ENCODE data around the gene AGAP1.

AGAP1 gene

GRCh38 chr2:235669983-235670962 is 176.4 kb downstream of the AGAP1 start:
- DNase-seq = no peak

GRCh38 chr2:235670974-235671787 is 177.3 kb downstream of the AGAP1 start:
- no peak for DNase-seq

- DNase-seq = no peak
Observed at GRCh38 chr2:235672720-235673119, 178.9 kb downstream of the AGAP1 start.

GRCh38 chr2:235674146-235674545 is 180.3 kb downstream of the AGAP1 start:
- no peak for DNase-seq

GRCh38 chr2:235674812-235675211 is 181.0 kb downstream of the AGAP1 start:
- DNase-seq = no peak

- no peak for DNase-seq
Observed at GRCh38 chr2:235675678-235676535, 182.1 kb downstream of the AGAP1 start.

- DNase-seq = no peak
Observed at GRCh38 chr2:235676536-235676799, 182.6 kb downstream of the AGAP1 start.

- DNase-seq = no peak
Observed at GRCh38 chr2:235677276-235677788, 183.5 kb downstream of the AGAP1 start.

GRCh38 chr2:235677937-235678336 is 184.1 kb downstream of the AGAP1 start:
- DNase-seq = no peak

GRCh38 chr2:235678712-235679111 is 184.9 kb downstream of the AGAP1 start:
- no peak for DNase-seq

- no peak for DNase-seq
Observed at GRCh38 chr2:235679471-235679870, 185.6 kb downstream of the AGAP1 start.

GRCh38 chr2:235685024-235685721 is 191.3 kb downstream of the AGAP1 start:
- DNase-seq = no peak

- no peak for DNase-seq
Observed at GRCh38 chr2:235688511-235689426, 194.9 kb downstream of the AGAP1 start.

- no peak for DNase-seq
Observed at GRCh38 chr2:235689427-235689853, 195.6 kb downstream of the AGAP1 start.

GRCh38 chr2:235690082-235690808 is 196.4 kb downstream of the AGAP1 start:
- DNase-seq = no peak

- DNase-seq = no peak
Observed at GRCh38 chr2:235690809-235691450, 197.1 kb downstream of the AGAP1 start.

- no peak for DNase-seq
Observed at GRCh38 chr2:235692076-235692475, 198.2 kb downstream of the AGAP1 start.

GRCh38 chr2:235692671-235693171 is 198.9 kb downstream of the AGAP1 start:
- no peak for DNase-seq

GRCh38 chr2:235693279-235693678 is 199.4 kb downstream of the AGAP1 start:
- DNase-seq = no peak
